H9 (cell line): ENCODE data around the gene ST6GAL2. TPM values are rescaled to one million over a fixed set of nuclear protein-coding genes. Genes with fewer than 3 reads are reported as not detected.

Source experiments
- DNase-seq: peaks from one replicate; pipeline ENCODE4 v3.0.0-alpha.2; 2017
- H2AFZ ChIP-seq: one replicate; pipeline ENCODE4 v1.6.1; 2013; ENCODE audit warnings: mild to moderate bottlenecking, low read length, control low read depth, moderate library complexity
- H2AK5ac ChIP-seq: 2 replicates; pipeline ENCODE4 v1.6.1; 2013; ENCODE audit warnings: low read length, control low read depth, mixed read lengths; ENCODE audit not compliant: insufficient read length
- H2BK120ac ChIP-seq: one replicate; pipeline ENCODE4 v1.6.1; 2013; ENCODE audit warnings: low read depth, mild to moderate bottlenecking, low read length, control low read depth, inconsistent platforms; ENCODE audit not compliant: poor library complexity, severe bottlenecking
- H2BK12ac ChIP-seq: 2 replicates; pipeline ENCODE4 v1.6.1; 2013; ENCODE audit warnings: low read length, control low read depth, mixed read lengths, low read depth; ENCODE audit not compliant: insufficient read length
- H2BK15ac ChIP-seq: 2 replicates; pipeline ENCODE4 v1.6.1; 2013; ENCODE audit warnings: low read depth, low read length, control low read depth
- H2BK20ac ChIP-seq: one replicate; pipeline ENCODE4 v1.6.1; 2013; ENCODE audit warnings: low read depth, mild to moderate bottlenecking, low read length, control low read depth, inconsistent platforms; ENCODE audit not compliant: poor library complexity, severe bottlenecking
- H2BK5ac ChIP-seq: 2 replicates; pipeline ENCODE4 v1.6.1; 2013; ENCODE audit warnings: low read length, control low read depth, mixed read lengths; ENCODE audit not compliant: insufficient read length
- H3K14ac ChIP-seq: 2 replicates; pipeline ENCODE4 v1.6.1; 2013; ENCODE audit warnings: low read length, control low read depth; ENCODE audit not compliant: insufficient read depth
- H3K18ac ChIP-seq: 2 replicates; pipeline ENCODE4 v1.6.1; 2013; ENCODE audit warnings: low read depth, mild to moderate bottlenecking, mixed read lengths, low read length, control low read depth; ENCODE audit not compliant: insufficient read length
- H3K23ac ChIP-seq: 2 replicates; pipeline ENCODE4 v1.6.1; 2013; ENCODE audit warnings: low read length, control low read depth, mixed read lengths, low read depth; ENCODE audit not compliant: insufficient read length
- H3K23me2 ChIP-seq: 2 replicates; pipeline ENCODE4 v1.6.1; 2013; ENCODE audit warnings: low read depth, mild to moderate bottlenecking, mixed read lengths, low read length, control low read depth; ENCODE audit not compliant: insufficient read length, poor library complexity, severe bottlenecking
- H3K27ac ChIP-seq: 2 replicates; pipeline ENCODE4 v1.5.1; 2013; ENCODE audit warnings: low read length, control low read depth, mixed read lengths, low read depth; ENCODE audit not compliant: insufficient read length
- H3K27me3 ChIP-seq: 2 replicates; pipeline ENCODE4 v1.6.1; 2013; ENCODE audit warnings: low read length, control low read depth, inconsistent platforms; ENCODE audit not compliant: insufficient read depth
- H3K4ac ChIP-seq: 2 replicates; pipeline ENCODE4 v1.6.1; 2013; ENCODE audit warnings: low read depth, mild to moderate bottlenecking, control low read depth, inconsistent platforms, low read length, moderate library complexity
- H3K4me1 ChIP-seq: 2 replicates; pipeline ENCODE4 v1.6.1; 2013; ENCODE audit warnings: low read length, control low read depth, inconsistent platforms; ENCODE audit not compliant: insufficient read depth
- H3K4me2 ChIP-seq: 2 replicates; pipeline ENCODE4 v1.6.1; 2013; ENCODE audit warnings: low read length, control low read depth, mixed read lengths; ENCODE audit not compliant: insufficient read length, insufficient read depth
- H3K56ac ChIP-seq: 2 replicates; pipeline ENCODE4 v1.6.1; 2013; ENCODE audit warnings: low read depth, mild to moderate bottlenecking, mixed read lengths, low read length, control low read depth; ENCODE audit not compliant: insufficient read length
- H3K79me1 ChIP-seq: 2 replicates; pipeline ENCODE4 v1.6.1; 2013; ENCODE audit warnings: low read depth, mild to moderate bottlenecking, moderate library complexity, low read length, control low read depth, inconsistent platforms; ENCODE audit not compliant: insufficient read depth, poor library complexity, severe bottlenecking
- H3K79me2 ChIP-seq: 2 replicates; pipeline ENCODE4 v1.6.1; 2013; ENCODE audit warnings: low read length, control low read depth, inconsistent platforms; ENCODE audit not compliant: insufficient read depth
- H3K9ac ChIP-seq: 2 replicates; pipeline ENCODE4 v1.6.1; 2013; ENCODE audit warnings: low read length, control low read depth, mixed read lengths; ENCODE audit not compliant: insufficient read length; ENCODE audit errors: extremely low read depth
- H3K9me3 ChIP-seq: one replicate; pipeline ENCODE4 v1.6.1; 2013; ENCODE audit warnings: low read depth, low read length, inconsistent platforms; ENCODE audit not compliant: control insufficient read depth
- H3T11ph ChIP-seq: one replicate; pipeline ENCODE4 v1.6.1; 2013; ENCODE audit warnings: mild to moderate bottlenecking, low read length, control low read depth, inconsistent platforms
- H4K20me1 ChIP-seq: one replicate; pipeline ENCODE4 v1.6.1; 2013; ENCODE audit not compliant: control insufficient read depth, insufficient read length, insufficient read depth
- H4K5ac ChIP-seq: 2 replicates; pipeline ENCODE4 v1.6.1; 2013; ENCODE audit warnings: low read depth, mild to moderate bottlenecking, mixed read lengths, low read length, control low read depth; ENCODE audit not compliant: insufficient read length
- H4K8ac ChIP-seq: replicated peaks from 2 replicates; pipeline ENCODE4 v1.6.1; 2013; ENCODE audit warnings: low read length, control low read depth, mixed read lengths, low read depth; ENCODE audit not compliant: insufficient read length
- H4K91ac ChIP-seq: 2 replicates; pipeline ENCODE4 v1.6.1; 2013; ENCODE audit warnings: low read depth, mild to moderate bottlenecking, moderate library complexity, mixed read lengths, low read length, control low read depth; ENCODE audit not compliant: insufficient read length
- H3K27ac Mint-ChIP-seq, 3 experiments: 2 replicates in 2 of 3; 3 replicates in 1 of 3; pipeline ENCODE4 v1.8.0; 2020 to 2021; ENCODE audit warnings: mixed read lengths in 3 of 3, mild to moderate bottlenecking in 1 of 3, moderate library complexity in 1 of 3
- H3K27me3 Mint-ChIP-seq: 2 replicates; pipeline ENCODE4 v1.8.0; 2021; ENCODE audit warnings: low read depth, mild to moderate bottlenecking, moderate library complexity, mixed read lengths
- H3K36me3 Mint-ChIP-seq, 3 experiments: 2 replicates in 2 of 3; 3 replicates in 1 of 3; pipeline ENCODE4 v1.8.0; 2020 to 2021; ENCODE audit warnings: low read depth in 3 of 3, mixed read lengths in 3 of 3; ENCODE audit not compliant: insufficient read depth in 1 of 3
- H3K4me1 Mint-ChIP-seq, 2 experiments: 2 replicates each; pipeline ENCODE4 v1.8.0; 2020; ENCODE audit warnings: mixed read lengths in 2 of 2
- H3K4me3 Mint-ChIP-seq, 2 experiments: 2 replicates in 1 of 2; 3 replicates in 1 of 2; pipeline ENCODE4 v1.8.0; 2020 to 2021; ENCODE audit warnings: mild to moderate bottlenecking in 2 of 2, mixed read lengths in 2 of 2, moderate library complexity in 1 of 2
- H3K9me3 Mint-ChIP-seq, 2 experiments: 2 replicates in 1 of 2; 3 replicates in 1 of 2; pipeline ENCODE4 v1.8.0; 2020; ENCODE audit warnings: mild to moderate bottlenecking in 2 of 2, mixed read lengths in 2 of 2, moderate library complexity in 1 of 2
- WGBS: extraction: QIAGEN DNeasy Blood & Tissue Kit; methylation state at CpG from one replicate; pipeline ENCODE4 v1.1.7; 2013; ENCODE audit warnings: missing lambda C conversion rate, low lambda C conversion rate, mixed read lengths; ENCODE audit not compliant: insufficient read length; ENCODE audit errors: extremely low coverage; 5-methylcytosine and 5-hydroxymethylcytosine counted together
- total RNA-seq: library from RNA; stranded (reverse); gene quantifications from 2 replicates; pipeline ENCODE4 v1.2.1, GENCODE V29; 2021
- TF ChIP-seq, protein P1 (sequence below): fragments of 200-600 bp; sonication (generic); conservative IDR thresholded peaks from 3 replicates; pipeline ENCODE4 v1.8.0; 2021; ENCODE audit warnings: antibody characterized with exemption, mild to moderate bottlenecking

Gene ST6GAL2
- total RNA-seq, 1 experiment from 2014 or later = 7.6 TPM

- Histone ChIP-seq H3K9ac (no peak overlapping the region), H2AK5ac (no peak overlapping the region), H3K14ac (no peak overlapping the region), H3K4me1 (peaks cover 8% of the 10 kb centered on the region; the same call in 1 of the 2 replicates), H4K8ac (no peak overlapping the region), H3K79me1 (no peaks in the 10 kb centered on the region), H3T11ph (no peak overlapping the region), H3K18ac (no peak overlapping the region), H2BK15ac (no peak overlapping the region), H2BK20ac (no peak overlapping the region), H3K4ac (no peak overlapping the region), H2BK120ac (no peak overlapping the region), H4K91ac (no peak overlapping the region), H3K56ac (no peak overlapping the region), H3K27me3 (no peaks in the 10 kb centered on the region), H2BK5ac (no peak overlapping the region), H3K23me2 (no peaks in the 10 kb centered on the region), H3K27ac (no peak overlapping the region), H3K9me3 (no peaks in the 10 kb centered on the region), H3K23ac (no peak overlapping the region), H2AFZ (no peak overlapping the region), H3K4me2 (no peak overlapping the region), H2BK12ac (no peak overlapping the region), H3K79me2 (no peaks in the 10 kb centered on the region), H4K20me1 (no peaks in the 10 kb centered on the region), H4K5ac (no peak overlapping the region)
- no peak overlapping the region for H3K4me3 Mint-ChIP-seq
- no peak for DNase-seq
- peaks cover 4 to 7% of the 10 kb centered on the region in 2 experiments for H3K9me3 Mint-ChIP-seq
- H3K27ac Mint-ChIP-seq = no peak overlapping the region; a peak in 1 of 7 replicates
- H3K4me1 Mint-ChIP-seq = peaks cover 57 to 66% of the 10 kb centered on the region in 2 experiments
- H3K27me3 Mint-ChIP-seq = no peaks in the 10 kb centered on the region
- TF ChIP-seq, protein P1, sequence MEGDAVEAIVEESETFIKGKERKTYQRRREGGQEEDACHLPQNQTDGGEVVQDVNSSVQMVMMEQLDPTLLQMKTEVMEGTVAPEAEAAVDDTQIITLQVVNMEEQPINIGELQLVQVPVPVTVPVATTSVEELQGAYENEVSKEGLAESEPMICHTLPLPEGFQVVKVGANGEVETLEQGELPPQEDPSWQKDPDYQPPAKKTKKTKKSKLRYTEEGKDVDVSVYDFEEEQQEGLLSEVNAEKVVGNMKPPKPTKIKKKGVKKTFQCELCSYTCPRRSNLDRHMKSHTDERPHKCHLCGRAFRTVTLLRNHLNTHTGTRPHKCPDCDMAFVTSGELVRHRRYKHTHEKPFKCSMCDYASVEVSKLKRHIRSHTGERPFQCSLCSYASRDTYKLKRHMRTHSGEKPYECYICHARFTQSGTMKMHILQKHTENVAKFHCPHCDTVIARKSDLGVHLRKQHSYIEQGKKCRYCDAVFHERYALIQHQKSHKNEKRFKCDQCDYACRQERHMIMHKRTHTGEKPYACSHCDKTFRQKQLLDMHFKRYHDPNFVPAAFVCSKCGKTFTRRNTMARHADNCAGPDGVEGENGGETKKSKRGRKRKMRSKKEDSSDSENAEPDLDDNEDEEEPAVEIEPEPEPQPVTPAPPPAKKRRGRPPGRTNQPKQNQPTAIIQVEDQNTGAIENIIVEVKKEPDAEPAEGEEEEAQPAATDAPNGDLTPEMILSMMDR = no peak
- WGBS = no CpG with 5 or more reads among the region's 2 CpGs
- H3K36me3 Mint-ChIP-seq = peaks cover 3 to 5% (median 4%) of the 10 kb centered on the region in 3 experiments
Measured at GRCh38 chr2:106853631-106854030, 32.3 kb downstream of the ST6GAL2 start.
